ENCODE results near the gene GALNT9.

The GALNT9 gene

GRCh38 chr12:132343294-132344004 is 14.1 kb upstream of the GALNT9 start:
- no peak for DNase-seq

- DNase-seq = no peak
These were observed 13.2 kb upstream of the GALNT9 start for GRCh38 chr12:132342251-132343227.

- no peak for DNase-seq
These were observed 12.1 kb upstream of the GALNT9 start for GRCh38 chr12:132341318-132342050.

- DNase-seq = no peak
These were observed 11.1 kb upstream of the GALNT9 start for GRCh38 chr12:132340266-132341035.

- no peak for DNase-seq
These were observed 10.5 kb upstream of the GALNT9 start for GRCh38 chr12:132339856-132340255.

- no peak for DNase-seq
These were observed 9.4 kb upstream of the GALNT9 start for GRCh38 chr12:132338781-132339180.

GRCh38 chr12:132338311-132338710 is 8.9 kb upstream of the GALNT9 start:
- DNase-seq = no peak

GRCh38 chr12:132337557-132337956 is 8.2 kb upstream of the GALNT9 start:
- DNase-seq = no peak

- no peak for DNase-seq
These were observed 7.3 kb upstream of the GALNT9 start for GRCh38 chr12:132336451-132337413.

- no peak for DNase-seq
These were observed 5.9 kb upstream of the GALNT9 start for GRCh38 chr12:132335179-132335756.

GRCh38 chr12:132333766-132334165 is 4.4 kb upstream of the GALNT9 start:
- DNase-seq = no peak

GRCh38 chr12:132333273-132333672 is 3.9 kb upstream of the GALNT9 start:
- no peak for DNase-seq

- no peak for DNase-seq
These were observed 1.1 kb upstream of the GALNT9 start for GRCh38 chr12:132330549-132330881.

GRCh38 chr12:132329720-132330548 is 545 bp upstream of the GALNT9 start:
- DNase-seq = no peak

GRCh38 chr12:132328282-132329029 is 933 bp downstream of the GALNT9 start:
- DNase-seq = no peak

GRCh38 chr12:132327336-132328171 is 1.8 kb downstream of the GALNT9 start:
- DNase-seq = no peak

GRCh38 chr12:132326646-132327045 is 2.7 kb downstream of the GALNT9 start:
- DNase-seq = no peak

- no peak for DNase-seq
These were observed 3.7 kb downstream of the GALNT9 start for GRCh38 chr12:132325733-132326130.
